Activated CD4-positive, CD25-positive, alpha-beta regulatory T cell (primary cell): ENCODE data around the gene USO1.
A peak's percentile ranks its signal among the peaks of the same experiment; 100 is the strongest.
"Not testable (repeated sequence)": the region's sequence is repeated elsewhere in the genome, so short reads cannot be mapped to it uniquely, and the experiment has no call there.

Source experiments
- DNase-seq, 4 experiments: peaks; one replicate each; lab custom pipeline; 2025; lab: John Stamatoyannopoulos, UW

The USO1 gene

GRCh38 chr4:75724066-75724866 lies at the start of gene USO1:
Gene USO1 (plus strand): TSS chr4:75724577. CDS start chr4:75724820, 243 bp downstream.
- peak; percentile 97 to 99 (median 98) for DNase-seq

- no peak for DNase-seq
Measured at GRCh38 chr4:75675004-75675531, 49.3 kb upstream of the USO1 start.

GRCh38 chr4:75678473-75678872 lies 45.9 kb upstream of the USO1 start:
- DNase-seq: no peak

GRCh38 chr4:75678965-75679364 lies 45.4 kb upstream of the USO1 start:
- DNase-seq: no peak

GRCh38 chr4:75679876-75680575 lies 44.4 kb upstream of the USO1 start:
- DNase-seq: no peak

- DNase-seq: no peak
Measured at GRCh38 chr4:75683482-75684155, 40.8 kb upstream of the USO1 start.

GRCh38 chr4:75685546-75686189 lies 38.7 kb upstream of the USO1 start:
- no peak for DNase-seq

- DNase-seq: no peak
Measured at GRCh38 chr4:75686346-75686745, 38.0 kb upstream of the USO1 start.

- DNase-seq: not testable (repeated sequence)
Measured at GRCh38 chr4:75687125-75687524, 37.3 kb upstream of the USO1 start.

- not testable (repeated sequence) for DNase-seq
Measured at GRCh38 chr4:75692066-75692465, 32.3 kb upstream of the USO1 start.

GRCh38 chr4:75696071-75696470 lies 28.3 kb upstream of the USO1 start:
- no peak for DNase-seq

- no peak for DNase-seq
Measured at GRCh38 chr4:75696581-75696980, 27.8 kb upstream of the USO1 start.

GRCh38 chr4:75698162-75698962 lies 26.0 kb upstream of the USO1 start:
- no peak for DNase-seq

GRCh38 chr4:75698963-75699228 lies 25.5 kb upstream of the USO1 start:
- no peak for DNase-seq

GRCh38 chr4:75699299-75699698 lies 25.1 kb upstream of the USO1 start:
- no peak for DNase-seq

- DNase-seq: no peak
Measured at GRCh38 chr4:75702919-75703411, 21.4 kb upstream of the USO1 start.

GRCh38 chr4:75705198-75705977 lies 19.0 kb upstream of the USO1 start:
- no peak for DNase-seq

- DNase-seq: no peak
Measured at GRCh38 chr4:75708218-75708691, 16.1 kb upstream of the USO1 start.

- no peak for DNase-seq
Measured at GRCh38 chr4:75710246-75710645, 14.1 kb upstream of the USO1 start.

- no peak for DNase-seq
Measured at GRCh38 chr4:75714011-75714410, 10.4 kb upstream of the USO1 start.
